ENCODE data around the gene PCSK6.
"Not testable (repeated sequence)": the region's sequence is repeated elsewhere in the genome, so short reads cannot be mapped to it uniquely, and the experiment has no call there.

The PCSK6 gene

GRCh38 chr15:101373577-101373976, 115.9 kb downstream of the PCSK6 start:
- DNase-seq, result no peak

GRCh38 chr15:101372960-101373525, 116.5 kb downstream of the PCSK6 start:
- DNase-seq, result no peak

GRCh38 chr15:101372149-101372577, 117.3 kb downstream of the PCSK6 start:
- no peak for DNase-seq

- no peak for DNase-seq
Observed at GRCh38 chr15:101371519-101371918, 118.0 kb downstream of the PCSK6 start.

GRCh38 chr15:101371081-101371480, 118.4 kb downstream of the PCSK6 start:
- no peak for DNase-seq

- no peak for DNase-seq
Observed at GRCh38 chr15:101370330-101371024, 119.0 kb downstream of the PCSK6 start.

GRCh38 chr15:101369676-101370075, 119.8 kb downstream of the PCSK6 start:
- DNase-seq, result no peak

GRCh38 chr15:101368861-101369642, 120.5 kb downstream of the PCSK6 start:
- no peak for DNase-seq

GRCh38 chr15:101368086-101368780, 121.3 kb downstream of the PCSK6 start:
- no peak for DNase-seq

- DNase-seq, result no peak
Observed at GRCh38 chr15:101366853-101367252, 122.7 kb downstream of the PCSK6 start.

GRCh38 chr15:101362986-101363566, 126.4 kb downstream of the PCSK6 start:
- DNase-seq, result no peak

- DNase-seq, result no peak
Observed at GRCh38 chr15:101362359-101362758, 127.1 kb downstream of the PCSK6 start.

GRCh38 chr15:101361418-101361817, 128.1 kb downstream of the PCSK6 start:
- DNase-seq, result no peak

GRCh38 chr15:101359365-101359947, 130.1 kb downstream of the PCSK6 start:
- no peak for DNase-seq

- DNase-seq, result no peak
Observed at GRCh38 chr15:101358895-101359294, 130.6 kb downstream of the PCSK6 start.

GRCh38 chr15:101357885-101358284, 131.6 kb downstream of the PCSK6 start:
- no peak for DNase-seq

GRCh38 chr15:101357333-101357732, 132.2 kb downstream of the PCSK6 start:
- DNase-seq, result no peak

GRCh38 chr15:101356512-101357172, 132.9 kb downstream of the PCSK6 start:
- DNase-seq, result not testable (repeated sequence)

- no peak for DNase-seq
Observed at GRCh38 chr15:101355678-101356464, 133.6 kb downstream of the PCSK6 start.

GRCh38 chr15:101354891-101355623, 134.4 kb downstream of the PCSK6 start:
- no peak for DNase-seq
